Epidermal melanocyte (primary cell): Measurements from ENCODE around the gene FXYD2.

Experiments
- DNase-seq: peaks from one replicate; pipeline ENCODE4 v3.0.0; 2011; ENCODE audit warnings: low spot score; ENCODE audit not compliant: insufficient read length

Gene FXYD2

DNA sequence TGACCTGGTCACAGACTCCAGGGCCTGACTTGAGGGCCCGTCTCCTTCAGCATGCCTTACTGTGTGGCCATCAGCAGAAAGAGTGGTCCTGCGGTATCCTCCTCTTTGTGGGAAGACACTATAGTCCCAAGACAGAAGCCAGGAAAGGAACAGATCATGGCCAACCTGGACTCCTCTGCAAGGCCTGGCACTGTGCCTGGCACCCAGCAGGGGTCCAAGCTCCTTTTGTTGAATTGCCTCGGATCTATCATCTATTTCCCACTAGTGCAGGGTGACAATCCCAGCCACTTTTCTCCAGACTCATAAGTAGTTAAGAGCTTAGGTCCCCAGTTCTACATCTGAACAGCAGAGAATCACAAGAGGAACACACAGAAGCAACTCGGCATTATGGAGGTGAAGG lies 54.5 kb downstream of the FXYD2 start:
- no peak for DNase-seq
